HEK293 (cell line): ENCODE data around the gene KRT20.

Experiments used
- KLF7 ChIP-seq: fragments of 450-650 bp; formaldehyde crosslinking; IDR thresholded peaks from 2 replicates; pipeline ENCODE4 v1.5.1; 2016; ENCODE audit warnings: missing biosample characterization, missing genetic modification characterization, borderline replicate concordance
- PRDM1 ChIP-seq: fragments of 450-650 bp; formaldehyde crosslinking; IDR thresholded peaks from 2 replicates; pipeline ENCODE4; 2016; ENCODE audit warnings: missing biosample characterization, missing genetic modification characterization
- SCRT2 ChIP-seq: fragments of 450-650 bp; formaldehyde crosslinking; IDR thresholded peaks from 2 replicates; pipeline ENCODE4 v1.5.1; 2016; ENCODE audit warnings: missing biosample characterization, missing genetic modification characterization
- SP7 ChIP-seq: fragments of 450-650 bp; formaldehyde crosslinking; IDR thresholded peaks from 2 replicates; pipeline ENCODE4 v1.5.1; 2016; ENCODE audit warnings: missing biosample characterization, missing genetic modification characterization
- TCF7L2 ChIP-seq: IDR thresholded peaks from 2 replicates; pipeline ENCODE4 v1.6.1; 2011; ENCODE audit warnings: low read depth, mild to moderate bottlenecking, inconsistent platforms, low read length, moderate library complexity, borderline replicate concordance
- ZBTB17 ChIP-seq: fragments of 450-650 bp; formaldehyde crosslinking; IDR thresholded peaks from 2 replicates; pipeline ENCODE4 v1.5.1; 2016; ENCODE audit warnings: missing biosample characterization, missing genetic modification characterization
- ZEB2 ChIP-seq: fragments of 450-650 bp; formaldehyde crosslinking; IDR thresholded peaks from 2 replicates; pipeline ENCODE4 v1.5.1; 2016; ENCODE audit warnings: missing biosample characterization, missing genetic modification characterization
- ZFP69B ChIP-seq: fragments of 450-650 bp; formaldehyde crosslinking; IDR thresholded peaks from 2 replicates; pipeline ENCODE4 v1.5.1; 2016; ENCODE audit warnings: missing biosample characterization, missing genetic modification characterization
- ZNF174 ChIP-seq: fragments of 450-650 bp; formaldehyde crosslinking; IDR thresholded peaks from 2 replicates; pipeline ENCODE4 v1.5.0; 2017; ENCODE audit warnings: missing biosample characterization, mild to moderate bottlenecking, missing genetic modification characterization
- ZNF184 ChIP-seq: fragments of 450-650 bp; IDR thresholded peaks from 2 replicates; pipeline ENCODE4 v1.5.1; 2018; ENCODE audit warnings: missing biosample characterization, mild to moderate bottlenecking, missing genetic modification characterization
- ZNF19 ChIP-seq: fragments of 450-650 bp; formaldehyde crosslinking; IDR thresholded peaks from 2 replicates; pipeline ENCODE4; 2016; ENCODE audit warnings: missing biosample characterization, missing genetic modification characterization, low read depth
- ZNF24 ChIP-seq: fragments of 450-650 bp; formaldehyde crosslinking; IDR thresholded peaks from 2 replicates; pipeline ENCODE4 v1.5.1; 2016; ENCODE audit warnings: missing biosample characterization, missing genetic modification characterization
- ZNF529 ChIP-seq: fragments of 450-650 bp; formaldehyde crosslinking; IDR thresholded peaks from 2 replicates; pipeline ENCODE4 v1.5.1; 2017; ENCODE audit warnings: missing genetic modification characterization, missing biosample characterization; ENCODE audit not compliant: insufficient replicate concordance
- ZNF561 ChIP-seq: fragments of 450-650 bp; IDR thresholded peaks from 2 replicates; pipeline ENCODE4 v1.5.1; 2018; ENCODE audit warnings: missing biosample characterization, missing genetic modification characterization, borderline replicate concordance
- ZNF629 ChIP-seq: fragments of 450-650 bp; formaldehyde crosslinking; IDR thresholded peaks from 2 replicates; pipeline ENCODE4 v1.5.1; 2017; ENCODE audit warnings: missing biosample characterization, missing genetic modification characterization
- ZNF654 ChIP-seq: fragments of 450-650 bp; formaldehyde crosslinking; IDR thresholded peaks from 2 replicates; pipeline ENCODE4 v1.5.1; 2016; ENCODE audit warnings: low read depth, missing biosample characterization, missing genetic modification characterization
- TF ChIP-seq, protein P1 (sequence below): fragments of 450-650 bp; formaldehyde crosslinking; conservative IDR thresholded peaks from 2 replicates; pipeline ENCODE4 v1.5.1; 2016; ENCODE audit warnings: low read depth, missing biosample characterization, missing genetic modification characterization
- TF ChIP-seq, protein P2 (sequence below): fragments of 450-650 bp; formaldehyde crosslinking; IDR thresholded peaks from 2 replicates; pipeline ENCODE4 v1.5.1; 2016; ENCODE audit warnings: missing biosample characterization, missing genetic modification characterization
- TF ChIP-seq, protein P3 (sequence below): fragments of 450-650 bp; formaldehyde crosslinking; IDR thresholded peaks from 2 replicates; pipeline ENCODE4 v1.5.1; 2016; ENCODE audit warnings: missing biosample characterization, missing genetic modification characterization
- TF ChIP-seq, protein P4 (sequence below): fragments of 450-650 bp; formaldehyde crosslinking; IDR thresholded peaks from 2 replicates; pipeline ENCODE4 v1.5.1; 2016; ENCODE audit warnings: missing biosample characterization, missing genetic modification characterization
- TF ChIP-seq, protein P5 (sequence below): fragments of 450-650 bp; formaldehyde crosslinking; IDR thresholded peaks from 2 replicates; pipeline ENCODE4 v1.5.1; 2016; ENCODE audit warnings: missing biosample characterization, missing genetic modification characterization

KRT20 gene

DNA sequence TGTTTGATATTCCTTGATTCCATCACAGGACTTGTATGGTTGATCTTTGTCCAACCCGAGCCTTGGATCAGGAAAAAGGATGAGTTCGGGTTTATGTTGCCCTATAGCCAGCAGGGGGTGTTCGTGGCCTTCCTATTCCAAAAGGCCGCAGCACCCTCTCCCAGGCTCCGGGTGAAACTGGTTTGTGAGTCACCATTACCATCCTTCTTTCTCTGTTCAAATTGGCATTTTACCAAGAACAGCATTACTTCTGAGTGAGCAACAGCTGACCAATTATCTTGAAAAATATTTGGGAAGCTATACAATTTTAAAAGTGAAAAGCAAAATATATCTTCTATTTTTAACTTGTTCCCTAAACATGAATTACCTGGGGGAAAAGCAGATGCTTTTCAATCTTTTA lies 24.3 kb upstream of the KRT20 start (continued):
- TF ChIP-seq ZNF629 (tag by site-specific recombination) (peak; percentile 44; the same call in 1 of the 2 replicates), ZNF561 (tag by site-specific recombination) (peak; percentile 55; the same call in 1 of the 2 replicates), ZNF654 (peak; percentile 97), SCRT2 (peak; percentile 87), TCF7L2 (no peak), ZBTB17 (tag by site-specific recombination) (peak; percentile 47; the same call in 1 of the 2 replicates), ZNF24 (peak; percentile 78; the same call in 1 of the 2 replicates), KLF7 (no peak), ZNF174 (tag by site-specific recombination) (no peak), ZNF19 (tag by site-specific recombination) (no peak), ZNF184 (tag by site-specific recombination) (peak; percentile 38; the same call in 1 of the 2 replicates), ZNF529 (tag by site-specific recombination) (no peak), ZEB2 (tag by site-specific recombination) (peak; percentile 73), PRDM1 (tag by site-specific recombination) (peak; percentile 57), ZFP69B (tag by site-specific recombination) (no peak), SP7 (0 out of 2 replicates have a peak, but pooled peaks have one; percentile 56)
- TF ChIP-seq, protein P1, sequence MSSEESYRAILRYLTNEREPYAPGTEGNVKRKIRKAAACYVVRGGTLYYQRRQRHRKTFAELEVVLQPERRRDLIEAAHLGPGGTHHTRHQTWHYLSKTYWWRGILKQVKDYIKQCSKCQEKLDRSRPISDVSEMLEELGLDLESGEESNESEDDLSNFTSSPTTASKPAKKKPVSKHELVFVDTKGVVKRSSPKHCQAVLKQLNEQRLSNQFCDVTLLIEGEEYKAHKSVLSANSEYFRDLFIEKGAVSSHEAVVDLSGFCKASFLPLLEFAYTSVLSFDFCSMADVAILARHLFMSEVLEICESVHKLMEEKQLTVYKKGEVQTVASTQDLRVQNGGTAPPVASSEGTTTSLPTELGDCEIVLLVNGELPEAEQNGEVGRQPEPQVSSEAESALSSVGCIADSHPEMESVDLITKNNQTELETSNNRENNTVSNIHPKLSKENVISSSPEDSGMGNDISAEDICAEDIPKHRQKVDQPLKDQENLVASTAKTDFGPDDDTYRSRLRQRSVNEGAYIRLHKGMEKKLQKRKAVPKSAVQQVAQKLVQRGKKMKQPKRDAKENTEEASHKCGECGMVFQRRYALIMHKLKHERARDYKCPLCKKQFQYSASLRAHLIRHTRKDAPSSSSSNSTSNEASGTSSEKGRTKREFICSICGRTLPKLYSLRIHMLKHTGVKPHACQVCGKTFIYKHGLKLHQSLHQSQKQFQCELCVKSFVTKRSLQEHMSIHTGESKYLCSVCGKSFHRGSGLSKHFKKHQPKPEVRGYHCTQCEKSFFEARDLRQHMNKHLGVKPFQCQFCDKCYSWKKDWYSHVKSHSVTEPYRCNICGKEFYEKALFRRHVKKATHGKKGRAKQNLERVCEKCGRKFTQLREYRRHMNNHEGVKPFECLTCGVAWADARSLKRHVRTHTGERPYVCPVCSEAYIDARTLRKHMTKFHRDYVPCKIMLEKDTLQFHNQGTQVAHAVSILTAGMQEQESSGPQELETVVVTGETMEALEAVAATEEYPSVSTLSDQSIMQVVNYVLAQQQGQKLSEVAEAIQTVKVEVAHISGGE (tag by site-specific recombination) = 0 out of 2 replicates have a peak, but pooled peaks have one; percentile 15
- TF ChIP-seq, protein P2, sequence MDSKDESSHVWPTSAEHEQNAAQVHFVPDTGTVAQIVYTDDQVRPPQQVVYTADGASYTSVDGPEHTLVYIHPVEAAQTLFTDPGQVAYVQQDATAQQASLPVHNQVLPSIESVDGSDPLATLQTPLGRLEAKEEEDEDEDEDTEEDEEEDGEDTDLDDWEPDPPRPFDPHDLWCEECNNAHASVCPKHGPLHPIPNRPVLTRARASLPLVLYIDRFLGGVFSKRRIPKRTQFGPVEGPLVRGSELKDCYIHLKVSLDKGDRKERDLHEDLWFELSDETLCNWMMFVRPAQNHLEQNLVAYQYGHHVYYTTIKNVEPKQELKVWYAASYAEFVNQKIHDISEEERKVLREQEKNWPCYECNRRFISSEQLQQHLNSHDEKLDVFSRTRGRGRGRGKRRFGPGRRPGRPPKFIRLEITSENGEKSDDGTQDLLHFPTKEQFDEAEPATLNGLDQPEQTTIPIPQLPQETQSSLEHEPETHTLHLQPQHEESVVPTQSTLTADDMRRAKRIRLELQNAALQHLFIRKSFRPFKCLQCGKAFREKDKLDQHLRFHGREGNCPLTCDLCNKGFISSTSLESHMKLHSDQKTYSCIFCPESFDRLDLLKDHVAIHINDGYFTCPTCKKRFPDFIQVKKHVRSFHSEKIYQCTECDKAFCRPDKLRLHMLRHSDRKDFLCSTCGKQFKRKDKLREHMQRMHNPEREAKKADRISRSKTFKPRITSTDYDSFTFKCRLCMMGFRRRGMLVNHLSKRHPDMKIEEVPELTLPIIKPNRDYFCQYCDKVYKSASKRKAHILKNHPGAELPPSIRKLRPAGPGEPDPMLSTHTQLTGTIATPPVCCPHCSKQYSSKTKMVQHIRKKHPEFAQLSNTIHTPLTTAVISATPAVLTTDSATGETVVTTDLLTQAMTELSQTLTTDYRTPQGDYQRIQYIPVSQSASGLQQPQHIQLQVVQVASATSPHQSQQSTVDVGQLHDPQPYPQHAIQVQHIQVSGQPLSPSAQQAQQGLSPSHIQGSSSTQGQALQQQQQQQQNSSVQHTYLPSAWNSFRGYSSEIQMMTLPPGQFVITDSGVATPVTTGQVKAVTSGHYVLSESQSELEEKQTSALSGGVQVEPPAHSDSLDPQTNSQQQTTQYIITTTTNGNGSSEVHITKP (tag by site-specific recombination) = peak; percentile 25; the same call in 1 of the 2 replicates
- TF ChIP-seq, protein P3, sequence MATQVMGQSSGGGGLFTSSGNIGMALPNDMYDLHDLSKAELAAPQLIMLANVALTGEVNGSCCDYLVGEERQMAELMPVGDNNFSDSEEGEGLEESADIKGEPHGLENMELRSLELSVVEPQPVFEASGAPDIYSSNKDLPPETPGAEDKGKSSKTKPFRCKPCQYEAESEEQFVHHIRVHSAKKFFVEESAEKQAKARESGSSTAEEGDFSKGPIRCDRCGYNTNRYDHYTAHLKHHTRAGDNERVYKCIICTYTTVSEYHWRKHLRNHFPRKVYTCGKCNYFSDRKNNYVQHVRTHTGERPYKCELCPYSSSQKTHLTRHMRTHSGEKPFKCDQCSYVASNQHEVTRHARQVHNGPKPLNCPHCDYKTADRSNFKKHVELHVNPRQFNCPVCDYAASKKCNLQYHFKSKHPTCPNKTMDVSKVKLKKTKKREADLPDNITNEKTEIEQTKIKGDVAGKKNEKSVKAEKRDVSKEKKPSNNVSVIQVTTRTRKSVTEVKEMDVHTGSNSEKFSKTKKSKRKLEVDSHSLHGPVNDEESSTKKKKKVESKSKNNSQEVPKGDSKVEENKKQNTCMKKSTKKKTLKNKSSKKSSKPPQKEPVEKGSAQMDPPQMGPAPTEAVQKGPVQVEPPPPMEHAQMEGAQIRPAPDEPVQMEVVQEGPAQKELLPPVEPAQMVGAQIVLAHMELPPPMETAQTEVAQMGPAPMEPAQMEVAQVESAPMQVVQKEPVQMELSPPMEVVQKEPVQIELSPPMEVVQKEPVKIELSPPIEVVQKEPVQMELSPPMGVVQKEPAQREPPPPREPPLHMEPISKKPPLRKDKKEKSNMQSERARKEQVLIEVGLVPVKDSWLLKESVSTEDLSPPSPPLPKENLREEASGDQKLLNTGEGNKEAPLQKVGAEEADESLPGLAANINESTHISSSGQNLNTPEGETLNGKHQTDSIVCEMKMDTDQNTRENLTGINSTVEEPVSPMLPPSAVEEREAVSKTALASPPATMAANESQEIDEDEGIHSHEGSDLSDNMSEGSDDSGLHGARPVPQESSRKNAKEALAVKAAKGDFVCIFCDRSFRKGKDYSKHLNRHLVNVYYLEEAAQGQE (tag by site-specific recombination) = no peak
- TF ChIP-seq, protein P4, sequence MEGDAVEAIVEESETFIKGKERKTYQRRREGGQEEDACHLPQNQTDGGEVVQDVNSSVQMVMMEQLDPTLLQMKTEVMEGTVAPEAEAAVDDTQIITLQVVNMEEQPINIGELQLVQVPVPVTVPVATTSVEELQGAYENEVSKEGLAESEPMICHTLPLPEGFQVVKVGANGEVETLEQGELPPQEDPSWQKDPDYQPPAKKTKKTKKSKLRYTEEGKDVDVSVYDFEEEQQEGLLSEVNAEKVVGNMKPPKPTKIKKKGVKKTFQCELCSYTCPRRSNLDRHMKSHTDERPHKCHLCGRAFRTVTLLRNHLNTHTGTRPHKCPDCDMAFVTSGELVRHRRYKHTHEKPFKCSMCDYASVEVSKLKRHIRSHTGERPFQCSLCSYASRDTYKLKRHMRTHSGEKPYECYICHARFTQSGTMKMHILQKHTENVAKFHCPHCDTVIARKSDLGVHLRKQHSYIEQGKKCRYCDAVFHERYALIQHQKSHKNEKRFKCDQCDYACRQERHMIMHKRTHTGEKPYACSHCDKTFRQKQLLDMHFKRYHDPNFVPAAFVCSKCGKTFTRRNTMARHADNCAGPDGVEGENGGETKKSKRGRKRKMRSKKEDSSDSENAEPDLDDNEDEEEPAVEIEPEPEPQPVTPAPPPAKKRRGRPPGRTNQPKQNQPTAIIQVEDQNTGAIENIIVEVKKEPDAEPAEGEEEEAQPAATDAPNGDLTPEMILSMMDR = peak; percentile 45; the same call in 1 of the 2 replicates
- TF ChIP-seq, protein P5, sequence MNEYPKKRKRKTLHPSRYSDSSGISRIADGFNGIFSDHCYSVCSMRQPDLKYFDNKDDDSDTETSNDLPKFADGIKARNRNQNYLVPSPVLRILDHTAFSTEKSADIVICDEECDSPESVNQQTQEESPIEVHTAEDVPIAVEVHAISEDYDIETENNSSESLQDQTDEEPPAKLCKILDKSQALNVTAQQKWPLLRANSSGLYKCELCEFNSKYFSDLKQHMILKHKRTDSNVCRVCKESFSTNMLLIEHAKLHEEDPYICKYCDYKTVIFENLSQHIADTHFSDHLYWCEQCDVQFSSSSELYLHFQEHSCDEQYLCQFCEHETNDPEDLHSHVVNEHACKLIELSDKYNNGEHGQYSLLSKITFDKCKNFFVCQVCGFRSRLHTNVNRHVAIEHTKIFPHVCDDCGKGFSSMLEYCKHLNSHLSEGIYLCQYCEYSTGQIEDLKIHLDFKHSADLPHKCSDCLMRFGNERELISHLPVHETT (tag by site-specific recombination) = 0 out of 2 replicates have a peak, but pooled peaks have one; percentile 48
